ENCODE measurements around the gene STRIP2.
"Not testable (repeated sequence)": the region's sequence is repeated elsewhere in the genome, so short reads cannot be mapped to it uniquely, and the experiment has no call there.

The STRIP2 gene

DNA sequence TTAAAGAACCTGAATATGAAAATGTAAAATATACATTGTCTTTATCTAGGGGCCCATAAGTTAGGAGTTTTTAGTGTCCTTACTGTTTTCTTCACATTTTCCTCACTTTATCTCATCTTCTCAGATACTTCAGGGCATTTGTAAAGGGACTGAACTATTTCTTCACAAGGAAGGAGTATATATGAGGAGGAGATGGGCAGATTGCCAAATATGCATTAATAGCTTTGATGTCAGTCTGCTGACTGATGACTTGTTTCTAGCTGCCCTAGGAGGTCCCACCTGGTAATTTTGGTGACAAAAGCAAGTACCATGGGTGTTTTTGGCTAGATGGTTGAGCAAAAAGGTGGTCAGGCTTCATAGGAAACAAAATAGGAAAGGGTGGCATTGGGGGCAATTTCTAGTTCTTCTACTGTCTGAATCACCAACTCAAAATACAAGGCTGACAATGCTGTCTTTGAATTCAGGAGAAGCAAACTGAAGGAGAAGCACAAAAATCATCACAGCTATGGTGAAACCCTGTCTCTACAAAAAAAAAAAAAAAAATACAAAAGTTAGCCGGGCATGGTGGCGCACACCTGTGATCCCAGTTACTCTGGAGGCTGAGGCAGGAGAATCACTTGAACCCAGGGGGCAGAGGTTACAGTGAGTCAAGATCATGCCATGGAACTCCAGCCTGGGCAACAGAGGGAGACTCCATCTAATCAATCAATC lies 10.4 kb upstream of the STRIP2 start:
- DNase-seq, result no peak

DNA sequence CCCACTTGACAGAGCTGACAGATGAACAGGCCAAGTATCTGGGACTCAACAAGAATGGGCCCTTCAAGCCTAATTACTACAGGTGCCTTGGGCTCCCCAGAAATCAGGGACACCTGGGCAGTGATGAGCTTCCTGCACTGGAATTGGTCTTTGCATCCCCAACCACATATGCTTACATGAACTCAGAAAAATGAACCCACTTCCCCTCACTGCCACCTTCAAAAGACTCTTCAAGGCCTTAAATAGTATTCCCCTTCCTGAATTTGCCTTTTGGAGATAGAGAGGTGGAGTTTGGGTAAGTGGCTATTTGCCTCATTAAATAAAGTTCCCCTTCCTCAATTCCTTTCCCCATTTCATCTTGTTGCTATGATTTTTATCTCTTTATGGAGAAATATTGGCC lies 7.8 kb upstream of the STRIP2 start:
- DNase-seq, result no peak

DNA sequence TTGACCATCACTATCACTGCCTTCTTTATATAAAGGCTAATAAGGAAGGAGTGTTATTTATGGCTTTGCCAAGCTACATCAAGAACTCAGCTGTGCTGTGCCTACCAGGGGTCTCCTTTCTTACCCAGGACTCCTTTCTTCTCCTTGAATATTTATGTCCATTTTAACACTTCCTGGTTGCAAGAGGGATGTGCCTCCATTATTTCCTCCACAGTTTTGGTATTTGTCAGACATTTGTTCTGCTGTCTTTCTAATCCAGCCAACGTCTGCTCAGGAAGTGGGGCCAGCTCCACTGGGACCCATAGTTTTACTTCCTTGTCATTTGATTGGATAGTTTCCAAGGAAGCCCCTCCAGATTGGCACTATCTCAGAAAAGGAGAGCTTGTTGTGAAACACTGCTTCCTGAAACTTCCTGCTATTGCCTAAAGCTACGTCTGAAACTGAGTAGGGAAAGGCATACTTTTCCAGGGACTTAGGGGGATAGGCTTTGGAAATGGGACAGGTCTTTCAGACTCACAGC lies 6.6 kb upstream of the STRIP2 start:
- no peak for DNase-seq

DNA sequence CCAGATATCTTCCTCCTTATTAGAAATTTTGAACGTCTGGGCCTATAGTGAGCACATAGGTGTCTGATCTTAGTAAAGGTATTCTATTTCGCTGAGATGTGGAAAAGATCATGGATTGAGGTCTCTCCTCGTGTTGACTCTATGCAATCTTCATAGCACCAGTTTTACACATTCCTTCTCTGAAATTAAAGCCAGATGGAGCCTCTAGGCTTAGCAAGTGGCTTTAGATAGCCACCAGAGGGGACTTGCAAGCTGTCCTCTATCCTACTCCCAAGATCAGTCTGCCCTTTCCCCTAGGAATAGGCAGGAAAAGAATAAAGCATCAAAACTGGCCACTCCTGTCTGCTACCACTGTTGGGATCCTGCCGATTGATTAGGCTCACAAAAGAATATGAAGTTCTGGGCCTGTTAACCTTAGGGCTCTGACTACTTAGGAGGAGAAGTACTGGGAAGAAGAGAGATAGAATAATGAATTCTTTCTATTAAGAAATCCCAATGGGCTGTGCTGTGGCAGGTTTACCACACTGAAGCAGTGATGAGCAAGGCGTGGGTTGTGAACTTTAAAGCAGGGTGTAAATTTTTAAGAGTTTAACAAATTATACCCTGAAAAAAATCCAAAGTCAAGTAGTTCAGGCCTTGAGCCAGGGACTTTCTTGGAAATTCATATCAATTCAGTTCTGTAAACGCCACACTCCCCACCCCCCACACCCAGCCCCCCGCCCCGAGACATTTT lies 2.2 kb upstream of the STRIP2 start:
- no peak for DNase-seq

- DNase-seq, result no peak
Observed at GRCh38 chr7:129434675-129435318, 565 bp downstream of the STRIP2 start.

DNA sequence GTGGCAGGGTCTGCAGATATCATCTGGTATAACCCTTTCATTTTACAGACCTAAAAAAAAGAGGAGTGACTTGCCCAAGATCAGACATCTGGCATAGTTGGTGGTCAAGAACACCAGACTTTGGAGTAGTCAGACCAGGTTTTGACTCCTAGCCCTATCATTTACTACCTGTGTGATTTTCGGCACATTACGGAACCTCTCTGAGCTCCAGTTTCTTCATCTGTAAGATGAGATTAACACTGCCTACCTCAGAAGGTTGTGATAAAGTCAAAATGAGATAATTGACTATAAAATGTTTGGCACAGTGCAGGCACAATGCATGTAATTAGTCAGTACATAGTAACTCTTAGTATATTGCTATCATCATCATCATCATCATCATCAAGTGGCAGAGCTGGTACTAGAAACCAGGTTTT lies 1.2 kb downstream of the STRIP2 start:
- DNase-seq, result no peak

GRCh38 chr7:129436335-129436923 lies 2.2 kb downstream of the STRIP2 start:
- no peak for DNase-seq

DNA sequence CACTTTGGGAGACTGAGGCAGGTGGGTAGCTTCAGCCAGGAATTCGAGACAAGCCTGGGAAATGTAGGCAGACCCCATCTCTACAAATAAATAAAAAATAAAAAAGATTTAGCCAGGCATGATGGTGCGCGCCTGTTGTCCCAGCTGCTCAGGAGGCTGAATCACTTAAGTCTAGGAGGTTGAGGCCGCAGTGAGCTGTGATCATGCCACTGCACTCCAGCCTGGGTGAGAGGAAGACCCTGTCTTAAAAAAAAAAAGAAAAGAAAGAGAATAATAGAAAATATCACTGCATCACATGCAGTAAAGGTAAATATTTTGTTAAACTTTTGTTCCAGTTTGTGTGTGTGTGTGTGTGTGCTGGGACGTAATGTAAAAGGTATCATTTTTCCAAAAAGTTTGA lies 3.0 kb downstream of the STRIP2 start:
- no peak for DNase-seq

- no peak for DNase-seq
Observed at GRCh38 chr7:129438281-129438838, 4.1 kb downstream of the STRIP2 start.

DNA sequence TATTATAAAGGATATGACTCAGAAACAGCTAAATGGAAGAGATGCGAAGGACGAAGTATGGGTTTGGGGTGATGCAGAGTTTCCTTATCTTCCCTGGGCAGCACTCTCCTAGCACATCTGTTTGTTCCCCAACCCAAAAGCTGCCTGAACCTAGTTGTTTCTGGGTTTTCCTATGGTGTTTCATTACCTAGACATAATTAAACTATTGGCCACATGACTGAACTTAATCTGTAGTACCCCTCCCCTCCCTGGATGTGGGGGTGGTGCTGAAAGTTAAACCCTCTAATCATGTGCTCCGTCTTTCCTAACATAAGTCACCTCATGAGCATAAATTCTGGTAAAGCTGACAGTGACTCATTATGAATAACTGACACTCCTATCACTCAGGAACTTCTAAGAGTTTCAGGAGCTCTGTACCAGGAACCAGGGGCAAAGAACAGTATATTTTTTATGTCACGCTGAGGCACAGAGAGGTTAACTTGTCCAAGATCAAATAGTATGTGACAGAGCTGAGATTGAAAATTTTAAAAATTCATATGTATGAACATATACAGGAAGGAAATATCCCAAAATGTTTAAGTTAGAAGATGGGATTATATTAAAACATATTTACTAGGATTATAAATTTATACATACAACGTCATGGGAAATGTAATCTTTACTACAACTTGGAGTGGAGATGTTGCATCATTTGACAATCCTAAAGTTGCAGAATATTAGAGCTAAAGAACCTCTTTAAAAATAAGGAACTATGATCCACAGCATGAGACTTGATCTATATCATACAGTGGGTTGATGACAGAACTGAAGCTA lies 4.8 kb downstream of the STRIP2 start:
- no peak for DNase-seq

DNA sequence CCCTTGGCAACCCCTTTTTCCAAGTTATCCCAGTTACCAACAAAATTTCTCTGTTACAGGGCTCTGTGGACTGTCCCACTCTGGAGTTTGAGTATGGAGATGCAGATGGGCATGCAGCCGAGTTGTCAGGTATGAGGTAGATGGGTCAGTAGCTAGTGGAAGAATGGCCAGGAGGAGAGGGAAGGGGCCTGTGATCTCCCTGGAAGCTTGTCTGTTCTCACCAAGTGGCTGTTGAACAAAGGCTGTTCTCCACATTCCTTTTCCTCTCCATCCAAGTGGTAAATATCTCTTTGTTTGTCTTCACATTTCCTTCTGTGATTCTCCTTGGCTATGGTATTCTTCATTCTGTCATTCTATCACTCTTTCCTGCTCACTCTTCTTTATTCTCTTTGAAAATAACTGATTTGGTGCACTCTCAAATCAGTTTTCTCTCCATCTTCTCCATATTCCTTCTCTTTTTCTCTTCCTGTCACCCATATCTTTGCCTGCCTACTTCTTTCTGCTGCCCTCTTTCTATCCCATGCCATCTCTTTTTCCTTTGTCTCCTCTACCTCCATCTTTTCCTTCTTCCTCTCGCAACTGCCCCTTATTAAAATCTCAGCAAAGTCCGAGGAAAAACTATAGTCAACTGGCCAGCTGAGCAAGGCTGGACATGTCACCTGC lies 5.9 kb downstream of the STRIP2 start:
- DNase-seq, result no peak

DNA sequence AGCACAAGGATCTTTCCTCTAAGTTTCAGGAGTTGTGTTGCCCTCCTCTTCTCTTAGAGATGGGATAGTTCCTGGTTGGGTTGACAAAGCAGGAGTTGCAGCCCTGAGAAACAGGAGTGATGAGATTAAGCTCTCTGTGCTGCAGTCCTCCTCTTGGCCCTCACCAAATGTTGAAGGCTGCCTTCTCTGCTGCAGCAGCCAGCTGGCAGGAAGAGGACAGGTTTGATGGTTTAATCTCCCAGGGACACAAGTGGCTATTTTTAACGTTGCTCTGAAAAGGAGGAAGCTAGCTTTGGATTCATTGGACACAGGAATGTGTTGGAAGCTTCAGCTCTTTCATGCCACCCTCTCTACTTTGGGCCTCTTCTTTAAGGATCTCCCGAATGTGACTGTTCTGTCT lies 9.4 kb downstream of the STRIP2 start:
- DNase-seq, result no peak

DNA sequence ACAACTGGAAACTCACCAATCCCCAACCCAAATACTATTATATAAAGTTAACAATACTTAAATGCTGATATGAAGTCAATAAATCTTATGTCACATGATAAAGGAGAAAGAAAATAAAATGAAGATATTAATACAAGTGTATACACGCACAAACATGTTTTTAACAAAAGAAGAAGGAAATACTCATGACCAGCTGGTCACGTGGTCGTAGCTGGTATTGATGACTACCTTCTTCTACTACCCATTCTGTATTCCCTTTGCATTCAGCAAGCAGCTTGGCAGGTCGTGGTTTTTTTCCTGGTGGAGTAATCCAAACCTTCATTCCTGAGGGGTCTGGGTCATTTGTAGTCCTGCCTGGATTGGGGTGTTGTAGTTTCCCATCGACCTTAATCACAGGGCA lies 10.5 kb downstream of the STRIP2 start:
- not testable (repeated sequence) for DNase-seq

GRCh38 chr7:129446925-129447324 lies 12.7 kb downstream of the STRIP2 start:
- DNase-seq, result not testable (repeated sequence)

GRCh38 chr7:129447445-129447844 lies 13.2 kb downstream of the STRIP2 start:
- not testable (repeated sequence) for DNase-seq

DNA sequence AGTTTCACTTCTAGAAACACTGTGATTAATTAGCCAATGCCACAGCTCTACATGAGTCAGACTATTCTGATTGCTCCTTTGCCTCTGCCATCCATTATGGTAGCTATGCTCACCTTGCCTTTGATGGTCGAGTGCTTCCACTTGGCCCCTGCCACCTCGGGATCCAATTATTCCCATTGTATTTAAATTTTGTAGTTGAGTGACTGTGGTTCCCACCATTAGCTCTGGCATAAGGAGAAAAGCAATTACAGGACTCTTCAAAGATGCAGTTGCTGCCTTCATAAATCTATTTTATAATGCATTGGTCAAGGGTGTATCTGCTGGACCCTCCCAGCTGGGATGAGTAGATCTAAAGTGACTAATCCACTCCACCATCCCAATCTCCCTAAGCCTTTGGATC lies 14.4 kb downstream of the STRIP2 start:
- not testable (repeated sequence) for DNase-seq

- DNase-seq, result no peak
Observed at GRCh38 chr7:129450295-129450694, 16.1 kb downstream of the STRIP2 start.

- DNase-seq, result no peak
Observed at GRCh38 chr7:129452589-129453231, 18.5 kb downstream of the STRIP2 start.

- no peak for DNase-seq
Observed at GRCh38 chr7:129453510-129454248, 19.4 kb downstream of the STRIP2 start.

- DNase-seq, result no peak
Observed at GRCh38 chr7:129454249-129454551, 20.0 kb downstream of the STRIP2 start.

DNA sequence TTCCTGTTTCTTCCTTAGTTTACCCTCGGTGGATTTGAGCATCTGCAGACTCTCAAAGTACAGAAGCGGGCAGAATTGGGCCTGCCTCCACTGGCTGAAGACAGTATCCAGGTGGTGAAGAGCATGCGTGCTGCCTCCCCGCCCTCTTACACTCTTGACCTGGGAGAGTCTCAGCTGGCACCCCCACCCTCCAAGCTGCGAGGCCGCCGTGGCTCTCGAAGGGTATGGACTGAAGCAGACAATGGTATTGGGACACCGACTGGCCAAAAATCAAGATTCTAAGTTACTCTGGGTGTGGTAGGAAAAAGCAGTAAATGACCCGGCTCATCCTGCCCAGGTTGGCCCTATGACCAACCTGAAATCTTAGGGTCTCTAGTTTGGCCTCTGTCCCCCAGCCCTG lies 22.2 kb downstream of the STRIP2 start:
- no peak for DNase-seq

Measured in CD4-positive, alpha-beta T cell treated with Interleukin-4 for 1 hour (primary cell).